GM10847 (cell line): ENCODE results near the gene ATP6V1G1.

Source experiments
- POLR2A ChIP-seq: IDR thresholded peaks from 2 replicates; pipeline ENCODE4 v1.6.1; 2011; ENCODE audit not compliant: insufficient read length; ENCODE audit errors: extremely low read depth

Gene ATP6V1G1

GRCh38 chr9:114604989-114605388, 17.4 kb downstream of the ATP6V1G1 start:
- TF ChIP-seq POLR2A = no peak

- TF ChIP-seq POLR2A = no peak
Observed at GRCh38 chr9:114606068-114606467, 18.5 kb downstream of the ATP6V1G1 start.

- TF ChIP-seq POLR2A = no peak
Observed at GRCh38 chr9:114606597-114607207, 19.1 kb downstream of the ATP6V1G1 start.

- no peak for TF ChIP-seq POLR2A
Observed at GRCh38 chr9:114607671-114608524, 20.3 kb downstream of the ATP6V1G1 start.

- no peak for TF ChIP-seq POLR2A
Observed at GRCh38 chr9:114608525-114608796, 20.9 kb downstream of the ATP6V1G1 start.

GRCh38 chr9:114611516-114612271, 24.1 kb downstream of the ATP6V1G1 start:
- TF ChIP-seq POLR2A = no peak

GRCh38 chr9:114612272-114612923, 24.8 kb downstream of the ATP6V1G1 start:
- no peak for TF ChIP-seq POLR2A

GRCh38 chr9:114613087-114613486, 25.5 kb downstream of the ATP6V1G1 start:
- TF ChIP-seq POLR2A = no peak

GRCh38 chr9:114613919-114614318, 26.4 kb downstream of the ATP6V1G1 start:
- no peak for TF ChIP-seq POLR2A

GRCh38 chr9:114614373-114614772, 26.8 kb downstream of the ATP6V1G1 start:
- TF ChIP-seq POLR2A = no peak

GRCh38 chr9:114616684-114617520, 29.3 kb downstream of the ATP6V1G1 start:
- no peak for TF ChIP-seq POLR2A

- TF ChIP-seq POLR2A = no peak
Observed at GRCh38 chr9:114619191-114619761, 31.7 kb downstream of the ATP6V1G1 start.

- no peak for TF ChIP-seq POLR2A
Observed at GRCh38 chr9:114621561-114621960, 34.0 kb downstream of the ATP6V1G1 start.

- TF ChIP-seq POLR2A = no peak
Observed at GRCh38 chr9:114621975-114622609, 34.5 kb downstream of the ATP6V1G1 start.
